Myocyte (in vitro differentiated cells): ENCODE data around the gene AKAP7. TPM values are rescaled to one million over a fixed set of nuclear protein-coding genes. Genes with fewer than 3 reads are reported as not detected.
"Not testable (repeated sequence)": the region's sequence is repeated elsewhere in the genome, so short reads cannot be mapped to it uniquely, and the experiment has no call there.

Source experiments
- DNase-seq: peaks from one replicate; pipeline ENCODE4 v3.0.0-alpha.2; 2012; ENCODE audit warnings: low read depth
- total RNA-seq: library from RNA; depleted of rRNA; stranded (reverse); fragments of >200 nt; gene quantifications from 2 replicates; pipeline ENCODE4 v1.2.3, GENCODE V29; 2014

AKAP7 gene
- total RNA-seq, 1 donor from 2014 or later = 4.2 TPM

DNA sequence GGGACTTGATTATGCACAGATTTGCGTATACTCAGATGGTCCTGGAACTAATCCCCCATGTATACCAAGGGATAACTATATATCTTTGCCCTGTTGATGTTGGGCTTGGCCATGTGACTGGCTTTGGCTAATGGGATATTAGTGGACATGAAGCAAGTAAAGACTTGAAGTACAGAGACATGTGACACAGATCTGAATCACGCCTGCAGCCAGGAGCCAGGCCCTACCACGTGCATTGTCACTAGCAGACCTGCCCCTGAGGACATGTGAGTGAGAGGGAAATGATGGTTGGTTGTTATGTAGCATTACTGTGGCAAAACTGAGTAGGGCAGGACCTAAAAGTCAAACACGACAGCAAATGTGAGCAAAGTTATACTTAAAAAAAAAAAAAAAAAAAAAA is 155.7 kb downstream of the AKAP7 start:
- no peak for DNase-seq

DNA sequence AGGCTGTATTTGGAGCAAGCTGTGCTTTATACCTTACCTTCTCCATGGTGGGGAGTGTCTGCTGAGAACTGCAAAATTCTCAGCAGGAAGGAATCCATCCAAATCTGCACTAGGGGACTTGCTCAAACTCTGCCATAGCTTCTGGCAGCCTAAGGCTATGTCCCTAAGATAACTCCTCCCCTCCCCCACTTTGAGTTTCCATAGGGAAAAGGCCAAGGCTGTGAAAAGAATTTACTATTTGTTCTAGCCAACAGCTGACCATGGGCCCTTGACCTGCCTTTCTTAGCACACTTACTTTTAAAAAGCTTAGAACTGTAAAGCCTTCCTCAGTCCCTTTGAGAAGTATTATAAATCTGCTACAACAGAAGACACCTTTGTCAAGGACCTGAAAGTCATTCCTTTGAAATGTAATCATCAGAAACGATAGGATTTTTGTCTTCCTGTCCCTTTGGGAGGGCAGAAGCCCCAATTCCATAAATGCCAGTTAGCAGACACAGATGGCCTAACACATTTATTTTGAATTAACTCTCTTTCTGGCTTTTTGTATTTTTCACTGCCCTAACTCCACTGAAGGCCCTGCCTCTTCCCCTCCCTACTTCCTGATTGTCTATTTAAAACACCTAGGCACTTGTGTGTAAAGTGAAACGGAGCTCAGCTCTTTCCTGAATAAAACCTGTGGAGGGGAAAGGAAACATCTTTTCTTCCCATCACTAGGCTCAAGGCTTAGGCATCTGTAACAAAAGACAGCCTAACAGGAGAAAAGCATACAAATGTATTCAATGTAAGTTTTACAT is 157.1 kb downstream of the AKAP7 start:
- no peak for DNase-seq

DNA sequence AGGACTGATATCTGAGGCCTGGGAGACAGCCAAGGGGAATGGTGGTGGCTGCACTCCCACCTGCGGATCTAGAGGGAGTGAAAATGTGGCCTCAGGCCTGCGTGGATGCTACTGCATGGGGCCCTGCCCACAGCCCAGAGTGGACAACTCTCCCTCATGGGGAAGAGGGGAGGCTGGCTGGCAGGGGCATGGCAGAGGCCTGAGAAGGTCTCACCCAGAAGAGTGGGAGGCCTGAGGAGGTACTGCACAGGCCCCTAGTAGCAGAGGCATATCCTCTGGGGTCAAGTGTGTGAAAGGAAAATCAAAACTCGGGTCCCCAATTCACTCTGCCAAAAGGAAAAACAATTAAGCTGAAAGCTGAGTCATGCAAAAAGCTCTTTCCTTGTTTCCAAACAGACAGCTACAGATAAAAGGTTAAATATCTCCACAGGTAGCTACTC is 158.2 kb downstream of the AKAP7 start:
- no peak for DNase-seq

DNA sequence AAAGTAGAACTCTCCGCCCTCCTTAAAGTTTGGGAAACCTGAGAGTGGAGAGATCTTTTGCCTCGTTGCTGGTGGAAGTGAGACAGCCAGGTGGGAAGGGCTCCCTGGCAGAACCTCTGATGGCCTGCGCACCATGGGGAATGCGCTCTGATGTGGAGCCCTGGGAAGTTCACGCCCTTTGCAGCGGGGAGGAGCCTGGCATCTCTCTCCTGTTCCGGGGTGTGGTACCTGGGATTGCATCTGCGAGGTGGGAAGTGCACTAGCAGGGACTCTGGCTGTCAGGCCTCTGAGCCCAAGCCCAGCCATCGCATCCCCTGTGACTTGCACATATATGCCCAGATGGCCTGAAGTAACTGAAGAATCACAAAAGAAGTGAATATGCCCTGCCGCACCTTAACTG is 159.8 kb downstream of the AKAP7 start:
- DNase-seq = no peak

DNA sequence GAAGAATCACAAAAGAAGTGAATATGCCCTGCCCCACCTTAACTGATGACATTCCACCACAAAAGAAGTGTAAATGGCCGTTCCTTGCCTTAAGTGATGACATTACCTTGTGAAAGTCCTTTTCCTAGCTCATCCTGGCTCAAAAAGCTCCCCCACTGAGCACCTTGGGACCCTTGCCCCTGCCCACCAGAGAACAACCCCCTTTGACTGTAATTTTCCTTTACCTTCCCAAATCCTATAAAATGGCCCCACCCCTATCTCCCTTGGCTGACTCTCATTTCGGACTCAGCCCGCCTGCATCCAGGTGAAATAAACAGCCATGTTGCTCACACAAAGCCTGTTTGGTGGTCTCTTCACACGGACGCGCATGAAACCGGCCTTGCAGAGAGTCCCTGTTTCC is 165.6 kb downstream of the AKAP7 start:
- not testable (repeated sequence) for DNase-seq

DNA sequence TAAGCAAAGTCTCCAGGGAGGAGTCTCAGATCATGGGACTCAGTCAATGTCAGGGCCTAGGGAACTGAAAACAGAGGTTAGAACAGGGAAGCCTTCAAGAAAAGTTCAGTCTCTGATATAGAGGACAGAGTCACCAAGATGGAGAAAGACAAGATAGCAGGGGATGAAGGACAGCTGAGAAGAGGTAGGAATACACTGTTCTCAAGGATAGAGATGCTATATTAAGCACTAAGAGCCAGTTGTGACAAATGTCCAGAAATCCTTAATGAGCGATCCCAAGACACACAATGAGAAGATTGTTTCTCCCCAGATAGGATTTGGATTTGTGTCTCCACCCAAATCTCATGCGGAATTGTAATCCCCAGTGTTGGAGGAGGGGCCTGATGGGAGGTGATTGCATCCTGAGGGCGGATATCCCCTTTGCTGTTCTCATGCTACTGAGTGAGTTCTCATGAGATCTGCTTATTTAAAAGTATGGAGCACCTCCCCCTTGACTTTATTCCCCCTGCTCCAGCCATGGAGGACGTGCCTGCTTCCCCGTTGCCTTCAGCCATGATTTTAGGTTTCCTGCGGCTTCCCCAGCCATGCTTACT is 168.2 kb downstream of the AKAP7 start:
- DNase-seq = no peak

DNA sequence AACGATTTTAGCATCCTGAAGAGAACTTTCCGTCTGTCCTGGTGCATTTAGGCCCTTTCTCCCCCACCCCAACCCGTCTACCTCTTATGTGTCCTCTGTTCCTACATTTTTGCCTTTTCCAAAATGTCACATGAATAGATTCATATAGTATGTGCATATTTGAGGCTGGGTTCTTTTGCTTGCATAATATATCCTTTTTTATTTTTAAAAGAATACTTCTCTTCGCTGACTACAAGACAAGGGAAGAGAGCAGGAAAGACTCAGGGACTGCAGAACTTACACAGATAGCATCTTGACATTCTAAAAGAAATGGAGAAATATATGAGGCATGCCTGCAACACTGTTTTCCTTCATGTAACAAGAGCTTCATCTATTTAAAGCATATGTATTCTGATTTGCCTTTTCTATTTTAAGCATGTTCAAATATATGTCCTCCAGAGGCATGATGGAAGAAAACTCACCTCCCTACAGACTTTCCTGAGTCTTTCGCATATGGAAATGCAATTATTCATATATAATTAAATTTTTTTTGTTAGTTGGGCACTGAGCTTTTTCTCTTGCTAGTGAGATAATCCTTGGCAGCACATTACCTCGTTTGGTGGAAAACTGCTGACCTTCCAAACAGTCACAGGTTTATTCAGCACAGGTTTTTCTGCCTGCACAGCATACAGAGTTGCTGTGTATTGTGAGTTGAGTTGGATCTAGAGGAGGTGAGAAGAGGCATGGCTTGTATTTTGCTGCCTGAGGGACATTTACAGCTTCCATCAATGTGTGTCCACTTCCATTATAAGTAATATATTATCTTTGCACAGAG is 170.0 kb downstream of the AKAP7 start:
- DNase-seq = no peak

DNA sequence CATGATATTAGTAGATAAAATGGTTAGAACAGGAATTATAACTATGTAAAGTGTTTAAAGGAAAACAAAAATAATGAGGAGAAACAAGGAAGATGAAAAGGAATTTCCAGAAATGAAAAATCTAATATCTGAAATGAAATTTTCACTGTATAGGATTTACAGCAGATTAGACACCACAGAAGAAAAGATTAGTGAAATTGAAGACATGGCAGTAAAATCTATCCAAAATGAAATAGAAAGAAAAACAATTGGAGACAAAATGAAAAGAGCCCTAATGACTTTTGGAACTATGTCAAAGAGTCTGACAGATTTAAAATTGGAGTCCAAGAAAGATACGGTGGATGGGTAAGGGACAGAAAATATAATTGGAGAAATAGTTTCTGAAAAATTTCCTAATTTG is 174.2 kb downstream of the AKAP7 start:
- DNase-seq = no peak

DNA sequence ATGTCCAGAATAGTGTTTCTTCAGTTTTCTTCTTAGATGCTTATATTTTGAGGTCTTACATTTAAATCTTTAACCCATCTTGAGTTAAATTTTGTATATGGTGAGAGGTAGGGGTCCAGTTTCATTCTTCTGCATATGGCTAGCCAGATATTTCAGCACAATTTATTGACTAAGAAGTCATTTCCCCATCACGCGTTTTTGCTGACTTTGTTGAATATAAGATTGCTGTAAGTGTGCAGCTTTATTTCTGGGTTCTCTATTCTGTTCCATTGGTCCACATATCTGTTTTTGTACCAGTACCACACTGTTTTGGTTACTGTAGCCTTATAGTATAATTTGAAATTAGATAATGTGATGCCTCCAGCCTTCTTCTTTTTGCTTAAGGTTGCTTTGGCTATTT is 179.6 kb downstream of the AKAP7 start:
- no peak for DNase-seq

DNA sequence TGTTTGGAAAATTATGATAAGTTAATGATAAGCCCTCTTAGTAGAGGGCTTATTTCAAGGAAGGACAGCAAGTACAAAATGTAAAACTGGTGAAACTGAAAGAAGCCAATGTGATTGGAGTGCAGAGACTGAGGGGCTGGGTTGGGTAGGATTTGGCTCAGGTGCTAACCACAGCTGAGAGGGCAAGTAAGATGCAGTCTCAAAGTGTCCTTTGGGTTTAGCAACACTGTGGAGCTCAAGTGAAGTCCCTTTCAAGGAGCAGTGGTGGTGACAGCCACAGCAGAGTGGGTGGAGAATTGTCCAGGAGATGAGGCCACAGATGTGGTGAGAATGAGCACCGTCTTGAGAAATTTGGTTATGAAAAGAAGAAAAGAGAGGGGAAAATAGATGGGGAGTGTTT is 181.4 kb downstream of the AKAP7 start:
- DNase-seq = no peak

DNA sequence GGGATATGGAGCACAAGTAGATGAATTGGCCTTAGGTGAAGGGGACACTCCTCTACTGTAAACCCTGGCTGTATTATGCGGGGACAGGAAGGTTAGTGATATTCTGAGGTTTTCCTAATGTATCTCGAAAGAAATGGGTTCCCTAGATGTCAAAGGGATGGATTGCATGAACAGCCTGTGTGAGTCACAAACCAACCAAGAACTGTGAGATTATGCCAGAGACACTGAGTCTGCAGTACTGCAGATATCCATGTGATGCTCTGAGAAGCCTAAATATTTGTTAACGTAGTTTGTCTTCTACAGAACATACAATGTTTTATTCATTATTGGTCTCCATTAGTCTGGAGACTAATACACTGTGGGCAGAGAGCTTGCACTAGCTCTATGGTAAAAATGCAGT is 182.2 kb downstream of the AKAP7 start:
- DNase-seq = no peak

DNA sequence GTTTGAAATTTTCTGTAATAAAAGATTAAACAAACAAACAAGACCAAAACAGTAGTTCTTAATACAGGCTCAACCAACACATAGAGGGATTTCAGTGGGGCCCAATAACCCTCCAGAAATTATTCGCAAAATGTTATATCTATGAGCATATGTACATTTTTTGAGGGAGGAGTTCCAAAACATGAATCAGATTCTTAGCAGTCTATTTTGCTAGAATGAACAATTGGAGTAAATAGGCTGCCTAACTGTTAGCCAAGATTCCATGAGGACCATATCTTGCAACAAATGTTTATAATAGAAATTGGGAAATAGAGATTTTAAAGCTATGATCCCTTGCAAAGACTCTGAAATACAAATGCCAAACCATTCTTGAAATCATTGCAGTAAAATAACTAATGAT is 186.3 kb downstream of the AKAP7 start:
- DNase-seq = no peak

DNA sequence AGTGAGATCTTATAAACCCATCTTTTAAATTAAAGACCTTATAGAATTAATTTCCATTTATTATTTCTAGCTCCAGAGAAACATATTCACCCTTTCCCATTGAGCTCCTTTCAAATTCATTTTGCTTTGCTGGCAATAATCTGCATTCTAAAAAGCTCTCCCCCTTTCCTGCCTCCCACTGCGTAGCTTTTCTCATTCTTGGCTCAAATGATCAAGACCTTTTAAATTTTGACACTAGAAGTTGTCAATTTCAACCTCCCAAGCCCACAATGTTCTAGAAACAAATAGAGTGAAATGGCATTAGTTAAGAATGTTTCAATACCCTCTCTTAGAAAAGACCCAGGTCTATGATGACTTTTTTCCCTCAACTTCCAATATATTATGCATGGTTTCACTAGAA is 186.9 kb downstream of the AKAP7 start:
- DNase-seq = no peak

DNA sequence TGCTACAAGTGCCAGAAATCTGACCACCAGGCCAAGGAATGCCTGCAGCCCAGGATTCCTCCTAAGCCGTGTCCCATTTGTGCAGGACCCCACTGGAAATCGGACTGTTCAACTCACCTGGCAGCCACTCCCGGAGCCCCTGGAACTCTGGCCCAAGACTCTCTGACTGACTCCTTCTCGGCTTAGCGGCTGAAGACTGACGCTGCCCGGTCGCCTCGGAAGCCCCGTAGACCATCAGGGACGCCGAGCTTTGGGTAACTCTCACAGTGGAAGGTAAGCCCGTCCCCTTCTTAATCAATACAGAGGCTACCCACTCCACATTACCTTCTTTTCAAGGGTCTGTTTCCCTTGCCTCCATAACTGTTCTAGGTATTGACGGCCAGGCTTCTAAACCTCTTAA is 190.4 kb downstream of the AKAP7 start:
- not testable (repeated sequence) for DNase-seq

DNA sequence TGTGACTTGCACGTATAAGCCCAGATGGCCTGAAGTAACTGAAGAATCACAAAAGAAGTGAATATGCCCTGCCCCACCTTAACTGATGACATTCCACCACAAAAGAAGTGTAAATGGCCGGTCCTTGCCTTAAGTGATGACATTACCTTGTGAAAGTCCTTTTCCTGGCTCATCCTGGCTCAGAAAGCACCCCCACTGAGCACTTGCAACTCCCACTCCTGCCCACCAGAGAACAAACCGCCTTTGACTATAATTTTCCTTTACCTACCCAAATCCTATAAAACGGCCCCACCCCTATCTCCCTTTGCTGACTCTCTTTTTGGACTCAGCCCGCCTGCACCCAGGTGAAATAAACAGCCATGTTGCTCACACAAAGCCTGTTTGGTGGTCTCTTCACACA is 193.5 kb downstream of the AKAP7 start:
- DNase-seq = not testable (repeated sequence)

DNA sequence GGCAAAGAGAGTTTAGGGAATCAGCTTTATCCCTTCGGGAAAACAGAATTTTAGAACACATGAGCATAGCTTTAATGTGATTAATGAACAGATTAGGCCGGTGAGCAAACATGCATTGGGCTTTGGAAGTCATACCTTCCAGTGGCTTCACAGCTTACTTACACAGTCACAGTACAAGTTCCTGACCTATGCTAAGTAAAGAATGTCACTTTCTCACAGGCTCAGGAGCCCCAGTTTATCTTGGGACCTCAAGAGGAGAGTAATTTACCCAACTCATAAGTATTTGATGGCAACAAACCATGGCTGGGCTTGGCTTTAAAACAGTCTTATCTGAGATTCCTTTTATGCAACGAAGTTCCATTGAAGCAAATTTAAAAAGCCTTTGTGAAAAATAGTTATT is 195.9 kb downstream of the AKAP7 start:
- DNase-seq = no peak

DNA sequence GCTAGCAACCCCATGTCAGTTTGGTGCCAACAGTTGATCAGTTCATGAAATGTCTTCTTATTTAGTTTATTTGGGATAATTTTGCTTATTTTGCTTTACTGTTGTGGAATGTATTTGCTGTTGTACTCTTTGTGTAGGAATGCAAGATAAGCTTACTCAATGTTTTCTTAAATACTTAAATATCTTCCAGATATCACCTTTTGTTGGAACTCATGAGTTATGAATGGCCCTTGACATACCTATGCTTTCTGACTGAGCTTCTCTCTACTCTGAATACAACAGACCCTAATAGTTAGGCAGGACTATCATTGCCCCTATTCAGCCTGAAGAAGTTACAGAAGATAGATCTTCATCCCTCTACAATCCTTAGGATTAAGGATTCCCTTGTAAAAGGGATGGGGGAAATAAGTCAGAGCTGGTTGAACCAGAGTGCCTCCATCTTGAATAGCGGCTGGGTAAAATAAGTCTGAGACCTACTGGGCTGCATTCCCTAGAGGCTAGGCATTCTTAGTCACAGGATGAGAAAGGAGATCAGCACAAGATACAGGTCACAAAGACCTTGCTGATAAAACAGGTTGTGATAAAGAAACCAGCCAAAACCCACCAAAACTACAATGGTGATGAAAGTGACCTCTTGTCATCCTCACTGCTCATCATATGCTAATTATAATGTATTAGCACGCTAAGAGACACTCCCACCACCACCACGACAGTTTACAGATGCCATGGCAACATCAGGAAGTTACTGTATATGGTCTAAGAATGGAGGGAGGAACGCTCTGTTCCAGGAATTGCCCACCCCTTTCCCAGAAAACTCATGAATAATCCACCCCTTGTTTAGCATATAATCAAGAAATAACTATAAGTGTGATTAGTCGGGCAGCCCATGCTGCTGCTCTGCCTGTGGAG is 196.9 kb downstream of the AKAP7 start:
- no peak for DNase-seq
